ENCODE results near the gene ACAT2.

ACAT2 gene

DNA sequence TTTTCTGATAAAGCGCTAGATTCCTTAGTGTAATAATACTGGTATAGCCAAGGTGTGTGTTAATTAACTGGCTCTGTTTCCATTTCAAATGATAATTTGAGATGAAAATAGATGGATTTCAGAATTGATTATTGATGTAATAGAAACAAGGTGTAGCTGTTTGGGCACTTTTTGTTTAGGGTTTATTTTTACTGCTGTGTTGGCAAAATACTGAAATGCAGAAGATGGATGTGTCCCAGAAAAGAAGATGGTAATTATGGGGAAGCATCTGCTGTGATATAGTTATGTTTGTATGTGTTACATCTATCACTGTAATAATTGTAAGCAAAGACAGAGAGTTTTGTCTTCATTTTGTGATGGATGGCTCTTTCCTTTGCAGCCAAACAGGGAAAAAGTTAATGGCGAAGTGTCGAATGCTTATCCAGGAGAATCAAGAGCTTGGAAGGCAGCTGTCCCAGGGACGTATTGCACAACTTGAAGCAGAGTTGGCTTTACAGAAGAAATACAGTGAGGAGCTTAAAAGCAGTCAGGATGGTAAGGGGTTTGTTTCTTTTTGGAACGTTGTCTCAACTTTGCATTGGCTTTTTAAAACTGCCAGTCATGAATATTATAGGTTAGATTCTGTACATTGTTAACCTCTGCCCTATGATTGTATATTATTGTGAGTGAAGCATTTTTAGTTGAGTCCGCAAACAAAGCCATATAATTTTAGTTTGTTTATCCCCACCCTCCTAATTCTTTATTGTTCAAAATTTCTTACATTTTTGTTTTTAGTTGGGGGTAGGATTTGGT, 8.6 kb upstream of the ACAT2 start:
- no peak for TF ChIP-seq YY1 (IDR thresholded peaks at IDR 0.05; ENCODE audit: low read depth)
- TF ChIP-seq TAF1 (IDR thresholded peaks at IDR 0.05; ENCODE audit: low read depth), result no peak
- TF ChIP-seq TEAD4 (IDR thresholded peaks at IDR 0.05), result no peak
- TF ChIP-seq, protein P1, sequence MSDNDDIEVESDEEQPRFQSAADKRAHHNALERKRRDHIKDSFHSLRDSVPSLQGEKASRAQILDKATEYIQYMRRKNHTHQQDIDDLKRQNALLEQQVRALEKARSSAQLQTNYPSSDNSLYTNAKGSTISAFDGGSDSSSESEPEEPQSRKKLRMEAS (IDR thresholded peaks at IDR 0.05), result no peak
- no peak for TF ChIP-seq EP300 (IDR thresholded peaks at IDR 0.05; ENCODE audit: borderline replicate concordance)
- no peak for TF ChIP-seq TCF12 (IDR thresholded peaks at IDR 0.05; ENCODE audit: low read depth)
- TF ChIP-seq FOXM1 (IDR thresholded peaks at IDR 0.05; ENCODE audit: borderline replicate concordance, low read depth), result no peak
- TF ChIP-seq RAD21 (IDR thresholded peaks at IDR 0.05; ENCODE audit: low read depth), result no peak
- no peak for TF ChIP-seq EGR1 (IDR thresholded peaks at IDR 0.05)
- TF ChIP-seq ZBTB7A (IDR thresholded peaks at IDR 0.05; ENCODE audit: low read depth), result no peak

DNA sequence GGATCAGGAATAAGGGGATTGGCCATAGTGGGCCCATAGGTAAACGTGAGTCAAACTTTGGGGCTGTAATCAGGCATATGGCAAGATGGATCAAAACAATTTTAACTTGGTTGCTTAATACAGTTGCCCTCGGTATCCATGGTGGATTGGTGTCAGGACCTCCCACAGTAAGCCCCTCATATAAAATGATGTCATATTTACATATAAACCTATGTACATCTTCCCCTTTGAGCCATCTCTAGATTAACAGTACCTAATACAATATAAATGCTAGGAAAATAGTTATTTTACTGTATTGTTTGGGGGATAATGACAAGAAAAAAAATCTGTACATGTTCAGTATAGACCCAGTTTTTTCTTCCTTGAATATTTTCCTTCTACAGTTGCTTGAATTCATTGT, 7.4 kb upstream of the ACAT2 start:
- TF ChIP-seq TAF1 (IDR thresholded peaks at IDR 0.05; ENCODE audit: low read depth) (no peak), ZBTB7A (IDR thresholded peaks at IDR 0.05; ENCODE audit: low read depth) (no peak), CREB1 (IDR thresholded peaks at IDR 0.05; ENCODE audit: low read depth) (no peak), FOXM1 (IDR thresholded peaks at IDR 0.05; ENCODE audit: borderline replicate concordance, low read depth) (no peak), EGR1 (IDR thresholded peaks at IDR 0.05) (no peak), TCF12 (IDR thresholded peaks at IDR 0.05; ENCODE audit: low read depth) (no peak), CEBPB (IDR thresholded peaks at IDR 0.05) (no peak), EP300 (IDR thresholded peaks at IDR 0.05; ENCODE audit: borderline replicate concordance) (no peak), TEAD4 (IDR thresholded peaks at IDR 0.05) (no peak), YY1 (IDR thresholded peaks at IDR 0.05; ENCODE audit: low read depth) (no peak), RAD21 (IDR thresholded peaks at IDR 0.05; ENCODE audit: low read depth) (no peak), NFIC (IDR thresholded peaks at IDR 0.05) (no peak)
- TF ChIP-seq, protein P1 (IDR thresholded peaks at IDR 0.05), result no peak
- TF ChIP-seq, protein P2, sequence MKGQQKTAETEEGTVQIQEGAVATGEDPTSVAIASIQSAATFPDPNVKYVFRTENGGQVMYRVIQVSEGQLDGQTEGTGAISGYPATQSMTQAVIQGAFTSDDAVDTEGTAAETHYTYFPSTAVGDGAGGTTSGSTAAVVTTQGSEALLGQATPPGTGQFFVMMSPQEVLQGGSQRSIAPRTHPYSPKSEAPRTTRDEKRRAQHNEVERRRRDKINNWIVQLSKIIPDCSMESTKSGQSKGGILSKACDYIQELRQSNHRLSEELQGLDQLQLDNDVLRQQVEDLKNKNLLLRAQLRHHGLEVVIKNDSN (IDR thresholded peaks at IDR 0.05), result no peak
- TF ChIP-seq, protein P3, sequence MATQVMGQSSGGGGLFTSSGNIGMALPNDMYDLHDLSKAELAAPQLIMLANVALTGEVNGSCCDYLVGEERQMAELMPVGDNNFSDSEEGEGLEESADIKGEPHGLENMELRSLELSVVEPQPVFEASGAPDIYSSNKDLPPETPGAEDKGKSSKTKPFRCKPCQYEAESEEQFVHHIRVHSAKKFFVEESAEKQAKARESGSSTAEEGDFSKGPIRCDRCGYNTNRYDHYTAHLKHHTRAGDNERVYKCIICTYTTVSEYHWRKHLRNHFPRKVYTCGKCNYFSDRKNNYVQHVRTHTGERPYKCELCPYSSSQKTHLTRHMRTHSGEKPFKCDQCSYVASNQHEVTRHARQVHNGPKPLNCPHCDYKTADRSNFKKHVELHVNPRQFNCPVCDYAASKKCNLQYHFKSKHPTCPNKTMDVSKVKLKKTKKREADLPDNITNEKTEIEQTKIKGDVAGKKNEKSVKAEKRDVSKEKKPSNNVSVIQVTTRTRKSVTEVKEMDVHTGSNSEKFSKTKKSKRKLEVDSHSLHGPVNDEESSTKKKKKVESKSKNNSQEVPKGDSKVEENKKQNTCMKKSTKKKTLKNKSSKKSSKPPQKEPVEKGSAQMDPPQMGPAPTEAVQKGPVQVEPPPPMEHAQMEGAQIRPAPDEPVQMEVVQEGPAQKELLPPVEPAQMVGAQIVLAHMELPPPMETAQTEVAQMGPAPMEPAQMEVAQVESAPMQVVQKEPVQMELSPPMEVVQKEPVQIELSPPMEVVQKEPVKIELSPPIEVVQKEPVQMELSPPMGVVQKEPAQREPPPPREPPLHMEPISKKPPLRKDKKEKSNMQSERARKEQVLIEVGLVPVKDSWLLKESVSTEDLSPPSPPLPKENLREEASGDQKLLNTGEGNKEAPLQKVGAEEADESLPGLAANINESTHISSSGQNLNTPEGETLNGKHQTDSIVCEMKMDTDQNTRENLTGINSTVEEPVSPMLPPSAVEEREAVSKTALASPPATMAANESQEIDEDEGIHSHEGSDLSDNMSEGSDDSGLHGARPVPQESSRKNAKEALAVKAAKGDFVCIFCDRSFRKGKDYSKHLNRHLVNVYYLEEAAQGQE (IDR thresholded peaks at IDR 0.05; ENCODE audit: low read depth), result no peak

DNA sequence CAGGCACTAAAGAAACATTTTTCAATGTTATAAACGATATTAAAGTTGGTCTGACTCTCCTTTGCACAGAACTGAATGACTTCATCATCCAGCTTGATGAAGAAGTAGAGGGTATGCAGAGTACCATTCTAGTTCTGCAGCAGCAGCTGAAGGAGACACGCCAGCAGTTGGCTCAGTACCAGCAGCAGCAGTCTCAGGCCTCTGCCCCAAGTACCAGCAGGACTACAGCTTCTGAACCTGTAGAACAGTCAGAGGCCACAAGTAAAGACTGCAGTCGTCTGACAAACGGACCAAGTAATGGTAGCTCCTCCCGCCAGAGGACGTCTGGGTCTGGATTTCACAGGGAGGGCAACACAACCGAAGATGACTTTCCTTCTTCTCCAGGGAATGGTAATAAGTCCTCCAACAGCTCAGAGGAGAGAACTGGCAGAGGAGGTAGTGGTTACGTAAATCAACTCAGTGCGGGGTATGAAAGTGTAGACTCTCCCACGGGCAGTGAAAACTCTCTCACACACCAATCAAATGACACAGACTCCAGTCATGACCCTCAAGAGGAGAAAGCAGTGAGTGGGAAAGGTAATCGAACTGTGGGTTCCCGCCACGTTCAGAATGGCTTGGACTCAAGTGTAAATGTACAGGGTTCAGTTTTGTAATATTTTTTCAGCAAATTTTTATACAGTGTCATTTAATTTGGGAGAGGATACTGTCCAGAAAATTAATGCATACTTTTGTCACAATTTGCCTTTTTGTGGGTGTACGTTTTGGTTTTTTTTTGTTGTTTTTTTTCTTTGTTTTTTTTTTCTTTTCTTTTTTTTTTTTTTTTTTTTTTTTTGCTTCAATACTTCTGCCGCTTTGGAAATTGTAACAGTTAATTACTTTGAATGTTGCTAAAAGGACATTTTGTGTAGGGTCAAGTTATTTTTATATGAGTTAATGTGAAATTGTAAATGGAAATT, 6.6 kb upstream of the ACAT2 start:
- TF ChIP-seq TAF1 (IDR thresholded peaks at IDR 0.05; ENCODE audit: low read depth) (no peak), FOXM1 (IDR thresholded peaks at IDR 0.05; ENCODE audit: borderline replicate concordance, low read depth) (no peak), ZBTB7A (IDR thresholded peaks at IDR 0.05; ENCODE audit: low read depth) (no peak), TCF12 (IDR thresholded peaks at IDR 0.05; ENCODE audit: low read depth) (no peak), NFIC (IDR thresholded peaks at IDR 0.05) (no peak), TEAD4 (IDR thresholded peaks at IDR 0.05) (no peak), CREB1 (IDR thresholded peaks at IDR 0.05; ENCODE audit: low read depth) (no peak), EGR1 (IDR thresholded peaks at IDR 0.05) (no peak), YY1 (IDR thresholded peaks at IDR 0.05; ENCODE audit: low read depth) (no peak)

DNA sequence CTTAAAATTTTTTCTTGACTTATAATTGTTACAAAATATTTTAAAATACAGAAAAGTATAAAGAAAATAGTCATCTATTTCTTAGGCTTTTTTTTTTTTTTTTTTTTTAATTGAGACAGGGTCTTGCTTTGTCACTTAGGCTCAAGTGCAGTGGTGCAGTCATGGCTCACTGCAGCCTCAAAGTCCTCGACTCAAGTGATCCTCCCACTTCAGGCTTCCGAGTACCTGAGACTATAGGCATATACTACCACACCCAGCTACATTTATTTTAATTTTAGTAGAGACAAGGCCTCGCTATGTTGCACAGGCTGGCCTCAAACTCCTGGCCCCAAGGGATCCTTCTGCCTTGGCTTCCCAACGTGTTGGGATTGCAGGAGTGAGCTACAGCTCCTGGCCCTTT, 5.3 kb upstream of the ACAT2 start:
- TF ChIP-seq NFIC (IDR thresholded peaks at IDR 0.05), result no peak
- no peak for TF ChIP-seq ZBTB7A (IDR thresholded peaks at IDR 0.05; ENCODE audit: low read depth)
- TF ChIP-seq FOXM1 (IDR thresholded peaks at IDR 0.05; ENCODE audit: borderline replicate concordance, low read depth), result no peak
- no peak for TF ChIP-seq CEBPB (IDR thresholded peaks at IDR 0.05)
- TF ChIP-seq TCF12 (IDR thresholded peaks at IDR 0.05; ENCODE audit: low read depth), result no peak
- TF ChIP-seq, protein P1 (IDR thresholded peaks at IDR 0.05), result no peak
- TF ChIP-seq EGR1 (IDR thresholded peaks at IDR 0.05), result no peak
- TF ChIP-seq, protein P3 (IDR thresholded peaks at IDR 0.05; ENCODE audit: low read depth), result no peak
- TF ChIP-seq, protein P2 (IDR thresholded peaks at IDR 0.05), result no peak

Measured in Ishikawa (cell line).